ENCODE results near the gene CCDC60.

Gene CCDC60

GRCh38 chr12:119528241-119528640 lies 193.7 kb downstream of the CCDC60 start:
- peak; percentile 3 for DNase-seq (ENCODE audit: low read depth, low spot score)
- H3K4me3 ChIP-seq (ENCODE audit: low read depth, low read length) = no peak overlapping the region
- no peak for TF ChIP-seq CTCF (IDR thresholded peaks at IDR 0.05; ENCODE audit: low read depth, low read length)
- in situ Hi-C loops (cut with HindIII; ENCODE audit: low sequenced_read_pairs) = no loop called here

DNA sequence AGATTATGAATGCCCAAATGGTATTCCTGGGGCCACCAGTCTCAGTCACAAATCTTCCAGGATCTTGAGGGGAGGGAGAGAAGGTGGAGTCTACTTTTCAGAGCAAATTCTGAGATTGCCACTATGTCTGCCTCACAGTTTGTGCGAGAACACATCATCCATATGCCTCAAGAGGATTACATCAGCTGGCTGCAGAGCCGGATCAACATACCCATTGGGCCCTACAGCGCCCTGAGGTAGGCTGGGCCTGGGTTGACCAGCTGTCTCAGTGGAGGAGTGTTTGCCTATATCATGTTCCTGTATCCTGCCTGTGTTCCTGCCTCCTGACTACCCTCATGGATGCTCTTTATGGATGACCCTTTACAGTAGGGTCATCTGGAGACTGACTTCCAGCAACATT lies 205.9 kb downstream of the CCDC60 start:
- H3K4me3 ChIP-seq (ENCODE audit: low read depth, low read length) = no peak overlapping the region
- no peak for DNase-seq (ENCODE audit: low read depth, low spot score)
- in situ Hi-C loops (cut with HindIII; ENCODE audit: low sequenced_read_pairs) = no loop called here
- no peak for TF ChIP-seq CTCF (IDR thresholded peaks at IDR 0.05; ENCODE audit: low read depth, low read length)

DNA sequence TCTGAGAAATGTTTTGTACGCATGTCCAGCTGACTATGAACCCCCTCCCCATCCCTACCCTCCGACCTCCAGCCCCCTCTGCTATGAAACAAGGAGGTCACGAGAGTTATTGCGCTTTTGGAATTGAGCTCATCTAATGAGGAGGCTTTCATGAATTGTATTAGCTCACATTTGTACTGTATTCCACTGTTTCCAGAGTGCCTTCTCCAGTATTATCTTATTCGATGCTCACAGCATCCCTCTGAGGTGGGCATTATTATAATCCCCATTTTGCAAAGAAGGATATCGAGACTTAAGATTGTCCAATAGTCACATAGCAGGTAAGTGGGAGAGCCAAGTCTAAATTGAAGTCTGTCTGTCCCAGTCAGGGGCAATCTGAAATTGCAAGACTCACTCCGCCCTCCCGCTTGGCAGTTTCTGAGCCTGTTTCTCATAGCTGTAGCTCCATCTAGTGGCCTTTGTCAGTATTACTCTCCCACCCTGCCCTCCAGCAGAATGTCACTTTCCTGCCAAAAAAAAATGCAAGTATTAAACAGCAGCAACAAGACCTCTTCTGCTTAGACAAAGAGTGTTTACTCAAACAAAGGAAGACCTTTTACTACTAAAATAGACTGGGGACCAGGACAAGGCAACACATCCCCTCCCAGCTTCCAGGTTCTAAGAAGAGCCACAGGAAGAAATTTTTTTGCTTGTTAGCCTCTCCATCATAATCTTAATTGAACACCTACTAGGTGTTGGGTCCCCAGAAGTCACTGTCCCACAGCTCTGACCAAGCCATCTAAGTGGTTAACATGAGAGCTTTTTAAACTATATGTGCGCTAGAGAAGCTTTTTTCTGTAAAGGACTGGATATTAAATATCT lies 210.5 kb downstream of the CCDC60 start:
- no peak overlapping the region for H3K4me3 ChIP-seq (ENCODE audit: low read depth, low read length)
- in situ Hi-C loops (cut with HindIII; ENCODE audit: low sequenced_read_pairs) = no loop called here
- peak; percentile 72 for DNase-seq (ENCODE audit: low read depth, low spot score)
- TF ChIP-seq CTCF (IDR thresholded peaks at IDR 0.05; ENCODE audit: low read depth, low read length) = peak; percentile 80

- H3K4me3 ChIP-seq (ENCODE audit: low read depth, low read length) = no peak overlapping the region
- in situ Hi-C loops (cut with HindIII; ENCODE audit: low sequenced_read_pairs) = no loop called here
- no peak for DNase-seq (ENCODE audit: low read depth, low spot score)
- TF ChIP-seq CTCF (IDR thresholded peaks at IDR 0.05; ENCODE audit: low read depth, low read length) = no peak
Observed at GRCh38 chr12:119546340-119546739, 211.8 kb downstream of the CCDC60 start.

GRCh38 chr12:119547001-119547400 lies 212.5 kb downstream of the CCDC60 start:
- no peak for DNase-seq (ENCODE audit: low read depth, low spot score)
- in situ Hi-C loops (cut with HindIII; ENCODE audit: low sequenced_read_pairs) = no loop called here
- TF ChIP-seq CTCF (IDR thresholded peaks at IDR 0.05; ENCODE audit: low read depth, low read length) = no peak
- H3K4me3 ChIP-seq (ENCODE audit: low read depth, low read length) = no peak overlapping the region

DNA sequence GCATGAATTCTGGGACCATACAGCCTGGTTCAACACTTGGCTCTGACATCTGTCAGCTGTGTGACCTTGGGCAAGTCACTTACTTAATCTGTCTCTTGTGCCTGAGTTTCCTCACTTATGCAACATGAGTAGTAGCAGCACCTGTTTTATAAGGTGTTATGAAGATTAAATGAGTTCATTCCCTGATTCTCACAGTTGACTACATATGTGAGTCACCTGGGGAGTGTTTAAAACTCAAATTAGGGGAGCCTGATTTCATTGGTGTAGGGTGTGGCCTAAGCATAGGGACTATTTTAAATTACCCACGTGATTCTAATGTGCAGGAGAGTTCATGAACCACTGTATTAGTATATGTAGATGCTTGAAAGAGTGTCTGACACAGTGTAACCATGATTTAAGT lies 222.3 kb downstream of the CCDC60 start:
- in situ Hi-C loops (cut with HindIII; ENCODE audit: low sequenced_read_pairs) = no loop called here

More for the DNA sequence above, 222.3 kb downstream of the CCDC60 start:
- DNase-seq (ENCODE audit: low read depth, low spot score) = no peak
- no peak overlapping the region for H3K4me3 ChIP-seq (ENCODE audit: low read depth, low read length)
- no peak for TF ChIP-seq CTCF (IDR thresholded peaks at IDR 0.05; ENCODE audit: low read depth, low read length)

Measured in astrocyte of the spinal cord (primary cell).